ENCODE data around the gene TACC3. TPM values are rescaled to one million over a fixed set of nuclear protein-coding genes. Genes with fewer than 3 reads are reported as not detected.

Gene TACC3
- total and polyA plus RNA-seq, 2 of the 8 experiments (the other 6 are each of a cell fraction or from before 2014, with no cell fraction given) = 73.8 to 148 TPM

DNA sequence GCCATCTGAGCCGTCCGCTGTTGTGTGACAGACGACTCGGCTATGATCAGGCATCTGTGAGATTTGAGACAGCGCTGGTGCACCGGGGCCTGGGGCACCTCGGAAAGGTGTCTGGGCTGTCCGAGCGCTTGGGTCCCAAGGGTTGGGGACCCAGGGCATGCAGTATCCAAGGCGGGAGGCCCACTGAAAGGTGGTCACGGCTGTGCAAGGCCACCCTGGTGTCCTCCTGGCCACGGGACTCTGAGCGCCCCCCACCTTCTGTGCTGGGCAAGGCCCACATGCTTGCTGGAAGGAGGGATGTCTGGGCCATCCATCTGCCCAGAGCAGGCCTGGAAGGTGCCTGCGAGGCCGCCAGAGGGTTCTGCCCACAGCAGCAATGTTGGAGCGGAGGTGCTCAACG is 19.9 kb downstream of the TACC3 start:
- no peaks in the 10 kb centered on the region for H3K9me3 ChIP-seq (ENCODE audit: insufficient read depth in 2 of 2, low read depth in 1 of 2, low read length in 1 of 2)
- POLR2A ChIA-PET (ENCODE audit: partially characterized antibody) = interaction anchor here (1.2 to 1.7 kb wide), 5 partner anchors 8 to 68 kb away, joined by 3 to 7 read pairs (median 4); partner anchors contain the start of genes TACC3 and TMEM129
- H4K5ac ChIP-seq (ENCODE audit: insufficient read length, low read depth, low read length) = no peak overlapping the region
- no peak overlapping the region for H2AFZ ChIP-seq (ENCODE audit: low read length)
- H2BK120ac ChIP-seq (replicated peaks; ENCODE audit: low read depth, low read length) = no peak overlapping the region
- H4K91ac ChIP-seq (replicated peaks; ENCODE audit: insufficient read length, low read length) = no peak overlapping the region
- H3K4me2 ChIP-seq (ENCODE audit: insufficient read depth in 1 of 2, low read depth in 2 of 2, low read length in 2 of 2) = no peak overlapping the region
- CTCF ChIA-PET (ENCODE audit: partially characterized antibody) = interaction anchor here (1.1 to 52.9 kb wide), 6 partner anchors 10 to 158 kb away, joined by 3 to 2507 read pairs (median 14); partner anchors contain the start of gene FGFR3
- H3K79me2 ChIP-seq (ENCODE audit: control insufficient read depth in 1 of 2, insufficient read depth in 2 of 2, low read length in 2 of 2) = no peaks in the 10 kb centered on the region
- peaks cover 35 to 77% (median 67%) of the 10 kb centered on the region in 4 experiments for H3K36me3 ChIP-seq (ENCODE audit: control insufficient read depth in 2 of 4, insufficient read depth in 4 of 4, low read length in 3 of 4)
- WGBS, 2 experiments (ENCODE audit: extremely low coverage in 1 of 2, insufficient coverage in 1 of 2, insufficient read length in 1 of 2, insufficient replicate concordance in 2 of 2, low coverage in 1 of 2, low lambda C conversion rate in 2 of 2, missing lambda C conversion rate in 1 of 2) = 79% methylated on average over 17 of the region's 17 CpGs; no CpG with 5 or more reads in 1 of the 2 experiments
- FAIRE-seq (no peak), DNase-seq (ENCODE audit: low read depth in 1 of 2, low spot score in 2 of 2) (no peak)
- H2AK5ac ChIP-seq (ENCODE audit: low read depth, low read length) = no peak overlapping the region
- TF ChIP-seq BRCA1 (IDR thresholded peaks at IDR 0.05; ENCODE audit: low read depth, low read length) = no peak
- TF ChIP-seq CBX8 (IDR thresholded peaks at IDR 0.05; ENCODE audit: borderline replicate concordance, low read depth, low read length) = no peak
- no peak for TF ChIP-seq SIX5 (IDR thresholded peaks at IDR 0.05; ENCODE audit: low read depth, low read length)
- TF ChIP-seq TAF1 (IDR thresholded peaks at IDR 0.05; ENCODE audit: low read depth, low read length) = no peak
- TF ChIP-seq HDAC6 (IDR thresholded peaks at IDR 0.05; ENCODE audit: low read depth, low read length) = no peak
- TF ChIP-seq SP2 (IDR thresholded peaks at IDR 0.05; ENCODE audit: low read length) = no peak
- TF ChIP-seq CTBP2 (IDR thresholded peaks at IDR 0.05; ENCODE audit: borderline replicate concordance, insufficient read depth, insufficient read length, low read length) = no peak
- no peak for TF ChIP-seq SIRT6 (IDR thresholded peaks at IDR 0.05; ENCODE audit: low read length)
- TF ChIP-seq POLR2AphosphoS5 (IDR thresholded peaks at IDR 0.05; ENCODE audit: low read depth, low read length) = no peak
- no peak for TF ChIP-seq KDM4A (IDR thresholded peaks at IDR 0.05; ENCODE audit: low read depth, low read length, severe bottlenecking)
- no peak for TF ChIP-seq SAP30 (IDR thresholded peaks at IDR 0.05; ENCODE audit: insufficient read depth, insufficient replicate concordance, low read length)
- no peak for TF ChIP-seq CEBPB (IDR thresholded peaks at IDR 0.05; ENCODE audit: low read depth, low read length)
- TF ChIP-seq, protein P1, sequence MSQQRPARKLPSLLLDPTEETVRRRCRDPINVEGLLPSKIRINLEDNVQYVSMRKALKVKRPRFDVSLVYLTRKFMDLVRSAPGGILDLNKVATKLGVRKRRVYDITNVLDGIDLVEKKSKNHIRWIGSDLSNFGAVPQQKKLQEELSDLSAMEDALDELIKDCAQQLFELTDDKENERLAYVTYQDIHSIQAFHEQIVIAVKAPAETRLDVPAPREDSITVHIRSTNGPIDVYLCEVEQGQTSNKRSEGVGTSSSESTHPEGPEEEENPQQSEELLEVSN (IDR thresholded peaks at IDR 0.05) = no peak
- no peak overlapping the region for H3K9ac ChIP-seq (replicated peaks in 1 of 4; ENCODE audit: extremely low read depth in 1 of 4, low read depth in 3 of 4, low read length in 3 of 4)
- no peak overlapping the region for H3K4ac ChIP-seq (replicated peaks; ENCODE audit: insufficient read length, low read depth, low read length)
- H2BK12ac ChIP-seq (ENCODE audit: low read depth, low read length) = no peak overlapping the region
- H3K27me3 ChIP-seq (replicated peaks in 1 of 4; ENCODE audit: control insufficient read depth in 3 of 4, extremely low read depth in 1 of 4, insufficient read depth in 3 of 4, low read length in 3 of 4) = no peaks in the 10 kb centered on the region
- H4K8ac ChIP-seq (ENCODE audit: extremely low read depth, insufficient read depth, low read length) = no peak overlapping the region; the same call in 1 of the 2 replicates
- H3K4me3 ChIP-seq (ENCODE audit: extremely low read depth in 1 of 4, insufficient read depth in 2 of 4, low read depth in 3 of 4, low read length in 4 of 4) = no peak overlapping the region
- H2BK20ac ChIP-seq (ENCODE audit: low read length) = no peak overlapping the region
- no peak overlapping the region for H3K56ac ChIP-seq (replicated peaks; ENCODE audit: insufficient read length, low read depth, low read length)
- no peak overlapping the region for H3K14ac ChIP-seq (ENCODE audit: insufficient read length)
- no peak overlapping the region for H3K18ac ChIP-seq (ENCODE audit: extremely low read depth, low read length)
- H3K27ac ChIP-seq (ENCODE audit: low read depth, low read length) = no peak overlapping the region
- no peak overlapping the region for H2BK15ac ChIP-seq (ENCODE audit: low read length)
- H3K23me2 ChIP-seq (ENCODE audit: low read depth, low read length) = no peaks in the 10 kb centered on the region
- H3K23ac ChIP-seq (ENCODE audit: insufficient read length) = no peak overlapping the region
- H4K20me1 ChIP-seq (replicated peaks in 1 of 2; ENCODE audit: control insufficient read depth in 1 of 2, insufficient read depth in 2 of 2, low read length in 2 of 2) = peaks cover 9 to 12% of the 10 kb centered on the region in 2 experiments
- no peak overlapping the region for H2BK5ac ChIP-seq (ENCODE audit: low read depth, low read length)
- H3K4me1 ChIP-seq (replicated peaks in 1 of 4; ENCODE audit: control insufficient read depth in 3 of 4, insufficient read depth in 4 of 4, low read length in 3 of 4) = peaks cover 0 to under 1% (median 0%) of the 10 kb centered on the region in 4 experiments; a peak in 2 of 7 replicates
- H3K79me1 ChIP-seq (ENCODE audit: low read depth, low read length) = peaks cover 2% of the 10 kb centered on the region; the same call in 1 of the 2 replicates
